NCI-H2081 treated with DMSO at 0.1 percent for 48 hours (cell line): Measurements from ENCODE around the gene SLC35D3.
"Not testable (repeated sequence)": the region's sequence is repeated elsewhere in the genome, so short reads cannot be mapped to it uniquely, and the experiment has no call there.

Experiments
- DNase-seq: peaks from one replicate; lab custom pipeline; 2025; lab: John Stamatoyannopoulos, UW

SLC35D3 gene

DNA sequence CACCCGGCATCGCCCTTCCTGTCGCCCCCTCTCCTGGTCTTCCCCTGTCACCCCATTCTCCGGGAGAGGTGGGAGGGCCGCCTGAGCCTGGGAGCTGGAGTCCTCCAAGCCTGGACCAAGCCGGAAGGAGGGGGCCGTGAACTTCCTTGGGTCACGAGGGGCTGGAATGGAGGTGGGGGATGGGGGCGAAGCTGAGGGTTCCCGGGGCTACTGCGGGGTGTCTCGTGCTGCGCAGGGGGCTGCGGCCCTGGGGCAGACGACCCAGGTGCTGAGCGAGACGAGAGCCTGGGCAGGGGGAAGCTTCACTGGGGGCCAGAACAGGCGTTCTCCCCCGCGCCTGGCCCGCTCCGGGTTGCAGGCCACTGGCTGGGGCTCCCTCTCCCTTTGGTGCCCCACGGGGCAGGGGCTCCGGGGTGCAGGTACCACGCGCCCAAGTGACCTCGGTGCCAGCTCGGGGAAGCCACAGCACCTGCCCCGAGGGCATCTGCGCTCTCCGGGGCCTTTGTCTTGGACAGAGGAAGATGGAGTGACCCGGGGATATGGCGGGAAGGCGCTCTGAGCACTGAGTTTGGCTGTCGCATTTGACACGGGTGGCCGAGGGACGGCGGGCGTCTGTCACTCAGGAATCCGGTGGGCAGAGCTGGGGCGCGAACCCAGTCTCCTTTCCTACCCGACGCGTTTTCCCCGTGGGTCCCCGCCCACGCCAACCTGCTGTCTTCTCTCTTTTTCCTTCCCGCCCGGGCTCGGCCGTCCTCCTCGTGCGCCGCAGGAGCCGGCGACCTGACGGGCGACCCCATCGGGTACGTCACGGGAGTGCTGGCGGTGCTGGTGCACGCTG lies 1.2 kb downstream of the SLC35D3 start:
- DNase-seq: no peak

DNA sequence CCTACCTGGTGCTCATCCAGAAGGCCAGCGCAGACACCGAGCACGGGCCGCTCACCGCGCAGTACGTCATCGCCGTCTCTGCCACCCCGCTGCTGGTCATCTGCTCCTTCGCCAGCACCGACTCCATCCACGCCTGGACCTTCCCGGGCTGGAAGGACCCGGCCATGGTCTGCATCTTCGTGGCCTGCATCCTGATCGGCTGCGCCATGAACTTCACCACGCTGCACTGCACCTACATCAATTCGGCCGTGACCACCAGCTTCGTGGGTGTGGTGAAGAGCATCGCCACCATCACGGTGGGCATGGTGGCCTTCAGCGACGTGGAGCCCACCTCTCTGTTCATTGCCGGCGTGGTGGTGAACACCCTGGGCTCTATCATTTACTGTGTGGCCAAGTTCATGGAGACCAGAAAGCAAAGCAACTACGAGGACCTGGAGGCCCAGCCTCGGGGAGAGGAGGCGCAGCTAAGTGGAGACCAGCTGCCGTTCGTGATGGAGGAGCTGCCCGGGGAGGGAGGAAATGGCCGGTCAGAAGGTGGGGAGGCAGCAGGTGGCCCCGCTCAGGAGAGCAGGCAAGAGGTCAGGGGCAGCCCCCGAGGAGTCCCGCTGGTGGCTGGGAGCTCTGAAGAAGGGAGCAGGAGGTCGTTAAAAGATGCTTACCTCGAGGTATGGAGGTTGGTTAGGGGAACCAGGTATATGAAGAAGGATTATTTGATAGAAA lies 2.0 kb downstream of the SLC35D3 start:
- DNase-seq: no peak

DNA sequence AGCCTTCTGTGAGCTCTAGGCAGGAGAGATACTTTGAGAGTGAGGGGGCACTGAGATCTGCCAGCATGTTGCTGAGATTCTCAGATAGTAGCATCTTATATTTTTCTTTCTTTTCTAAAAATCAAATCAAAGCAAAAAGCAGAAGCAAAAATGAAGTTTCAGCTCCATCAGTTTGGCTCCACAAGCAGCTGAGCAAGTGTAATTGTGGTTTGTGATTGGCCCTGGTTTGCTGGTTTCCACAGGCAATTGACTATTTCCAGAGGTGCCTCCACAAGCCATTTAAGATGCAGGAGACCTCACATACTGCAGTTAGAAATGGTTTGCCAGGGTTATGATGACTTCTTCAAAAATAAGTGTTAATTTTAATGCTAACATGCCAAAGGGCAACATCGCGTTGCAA lies 4.3 kb downstream of the SLC35D3 start:
- DNase-seq: no peak

DNA sequence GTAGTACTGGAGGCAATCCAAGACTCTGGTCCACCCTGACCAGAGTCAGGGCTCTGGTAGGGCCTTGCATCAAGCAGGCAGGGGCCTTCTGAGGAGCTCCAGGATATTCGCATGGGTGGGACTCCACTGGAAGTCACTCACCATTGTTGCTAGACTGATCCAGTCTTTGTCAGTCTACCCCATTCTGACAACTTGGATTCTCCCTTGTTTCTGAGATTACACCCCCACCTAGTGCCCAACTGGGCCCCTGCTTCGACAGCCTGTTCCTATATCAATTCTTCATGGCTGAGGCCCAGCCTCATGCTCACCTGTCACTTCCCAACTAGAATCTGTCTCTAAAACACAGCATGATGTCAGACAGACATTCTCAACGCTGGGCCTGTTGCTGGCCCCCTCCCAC lies 5.2 kb downstream of the SLC35D3 start:
- no peak for DNase-seq

DNA sequence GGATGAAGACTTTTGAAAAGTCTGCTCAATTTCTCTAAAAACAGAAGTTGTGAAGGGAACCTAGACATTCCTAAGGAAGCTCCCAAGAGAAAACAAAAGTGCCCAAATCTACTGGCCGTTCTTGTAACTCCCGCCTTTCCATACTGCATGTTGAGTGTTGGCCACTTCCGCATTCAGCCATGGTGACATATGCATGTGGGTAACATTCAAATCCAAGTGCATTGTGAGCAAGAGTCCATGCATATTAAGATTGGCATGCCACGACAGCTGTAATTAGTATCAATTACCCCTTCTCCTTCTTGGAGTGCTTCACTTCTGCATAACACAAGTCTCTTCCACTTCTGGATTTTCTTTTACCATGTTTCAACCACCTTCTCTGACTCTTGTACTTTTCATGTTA lies 8.4 kb downstream of the SLC35D3 start:
- no peak for DNase-seq

DNA sequence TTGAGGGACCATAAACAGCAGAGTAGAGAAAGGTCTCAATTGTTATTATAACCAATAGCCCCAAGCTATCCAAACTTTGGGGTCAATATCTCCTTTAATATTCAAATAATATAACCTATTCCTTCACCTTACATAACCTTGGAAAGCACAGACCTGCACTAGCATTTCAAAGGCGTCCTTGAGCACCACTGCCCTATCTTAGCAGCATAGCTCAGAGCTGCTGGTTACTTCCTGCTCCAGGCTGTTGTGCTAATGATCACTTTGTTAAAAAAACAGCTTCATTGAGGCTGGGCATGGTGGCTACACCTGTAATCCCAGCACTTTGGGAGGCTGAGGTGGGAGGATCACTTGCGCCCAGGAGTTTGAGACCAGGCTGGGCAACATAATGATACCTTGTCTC lies 10.5 kb downstream of the SLC35D3 start:
- DNase-seq: no peak

DNA sequence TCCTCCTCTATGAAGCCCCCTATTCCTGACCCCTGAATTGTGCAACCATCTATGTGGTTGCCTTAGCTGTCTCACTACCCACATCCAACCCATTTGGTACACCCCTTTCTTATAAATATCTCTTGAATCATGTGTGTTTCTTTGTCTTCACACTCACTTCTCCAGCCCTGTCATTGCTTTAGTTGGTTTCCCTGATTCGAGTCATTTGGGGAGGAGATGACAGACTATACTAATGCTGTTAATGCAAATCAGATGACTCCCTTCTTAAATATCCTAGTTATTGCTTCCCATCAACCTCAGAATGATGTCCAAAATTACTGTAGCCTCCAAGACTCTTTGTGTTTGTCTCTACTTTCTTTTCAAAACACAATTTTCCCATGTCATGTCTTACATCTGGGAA lies 23.0 kb downstream of the SLC35D3 start:
- no peak for DNase-seq

DNA sequence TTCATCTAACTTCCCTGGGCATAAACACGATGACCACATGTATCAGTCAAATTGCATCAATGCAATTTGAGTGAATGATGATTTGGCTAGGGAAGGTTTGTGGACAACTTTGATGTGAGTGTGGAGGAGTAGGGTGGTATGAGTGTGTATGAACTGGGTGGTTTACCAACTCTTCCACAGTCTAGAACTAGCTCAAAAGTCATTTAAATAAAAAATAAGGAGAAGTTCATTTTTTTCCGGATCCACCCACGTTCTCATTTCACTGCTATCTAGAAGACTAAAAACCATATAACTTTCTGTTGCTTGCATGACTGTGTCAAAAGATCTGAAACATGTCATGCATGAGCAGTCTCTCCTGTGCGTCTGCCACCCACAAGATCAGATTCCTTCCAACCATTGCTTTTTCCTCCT lies 23.6 kb downstream of the SLC35D3 start:
- DNase-seq: no peak

DNA sequence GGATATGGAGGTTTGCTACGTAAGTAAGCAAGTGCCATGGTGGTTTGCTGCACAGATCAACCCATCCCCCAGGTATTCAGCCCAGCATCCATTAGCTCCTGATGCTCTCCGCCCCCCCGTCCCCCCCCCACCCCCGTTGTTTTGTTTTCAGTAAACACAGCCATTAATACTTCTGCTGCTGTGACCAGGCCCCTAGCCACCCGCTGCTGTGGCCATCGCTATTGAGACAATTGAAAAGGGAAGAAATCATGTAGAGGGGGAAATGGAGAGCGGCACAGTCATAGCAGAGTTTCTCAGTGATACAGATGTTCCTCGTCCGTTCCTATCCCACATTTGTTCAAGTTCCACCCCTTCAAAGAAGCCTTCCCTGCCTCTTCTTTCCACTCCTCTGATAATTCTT lies 24.9 kb downstream of the SLC35D3 start:
- DNase-seq: no peak

DNA sequence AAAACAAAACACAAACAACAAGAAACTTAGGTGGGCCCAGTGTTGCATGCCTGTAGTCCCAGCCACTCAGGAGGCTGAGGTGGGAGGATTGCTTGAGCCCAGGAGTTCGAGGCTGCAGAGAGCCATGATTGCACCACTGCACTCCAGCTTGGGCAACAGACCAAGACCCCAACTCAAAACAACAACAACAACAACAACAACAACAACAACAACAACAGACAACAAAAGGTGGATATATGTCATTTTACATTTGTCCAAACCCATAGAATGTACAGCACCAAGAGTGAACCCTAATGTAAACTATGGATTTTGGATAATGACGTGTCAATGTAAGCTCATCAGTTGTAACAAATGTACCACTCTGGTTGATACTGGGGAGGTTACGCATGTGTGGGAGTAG lies 27.9 kb downstream of the SLC35D3 start:
- DNase-seq: not testable (repeated sequence)

DNA sequence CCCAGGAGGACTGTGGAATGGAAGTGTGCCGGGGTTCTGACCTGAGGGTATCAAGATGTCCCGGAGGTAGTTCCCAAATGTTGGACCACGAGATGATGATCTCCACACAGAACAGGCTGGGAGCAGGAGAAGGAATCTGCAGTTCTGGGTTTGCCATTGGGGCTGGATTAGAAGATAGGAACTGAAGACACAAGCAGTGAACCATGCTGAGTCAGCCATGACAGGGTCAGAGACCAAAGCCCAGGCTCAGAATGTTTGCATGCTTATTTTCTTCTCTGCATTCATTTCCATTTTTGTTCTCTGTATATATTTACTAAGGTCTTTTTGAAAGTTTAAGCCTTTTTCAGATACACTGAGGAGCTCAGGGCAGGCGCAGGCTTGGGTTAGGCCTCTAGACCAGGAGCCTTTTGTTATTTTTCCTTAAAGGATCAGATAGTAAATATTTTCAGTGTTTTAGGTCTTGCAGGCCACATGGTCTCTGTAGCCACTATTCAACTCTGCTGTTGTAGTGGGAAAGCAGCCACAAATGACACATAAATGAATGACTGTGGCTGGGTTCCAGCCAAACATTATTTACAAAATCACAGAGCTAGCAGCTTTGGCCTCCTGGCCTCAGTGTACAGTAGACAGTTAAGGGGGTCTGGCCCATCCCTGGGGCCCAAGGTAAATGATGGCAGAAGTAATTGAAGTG lies 28.5 kb downstream of the SLC35D3 start:
- no peak for DNase-seq

DNA sequence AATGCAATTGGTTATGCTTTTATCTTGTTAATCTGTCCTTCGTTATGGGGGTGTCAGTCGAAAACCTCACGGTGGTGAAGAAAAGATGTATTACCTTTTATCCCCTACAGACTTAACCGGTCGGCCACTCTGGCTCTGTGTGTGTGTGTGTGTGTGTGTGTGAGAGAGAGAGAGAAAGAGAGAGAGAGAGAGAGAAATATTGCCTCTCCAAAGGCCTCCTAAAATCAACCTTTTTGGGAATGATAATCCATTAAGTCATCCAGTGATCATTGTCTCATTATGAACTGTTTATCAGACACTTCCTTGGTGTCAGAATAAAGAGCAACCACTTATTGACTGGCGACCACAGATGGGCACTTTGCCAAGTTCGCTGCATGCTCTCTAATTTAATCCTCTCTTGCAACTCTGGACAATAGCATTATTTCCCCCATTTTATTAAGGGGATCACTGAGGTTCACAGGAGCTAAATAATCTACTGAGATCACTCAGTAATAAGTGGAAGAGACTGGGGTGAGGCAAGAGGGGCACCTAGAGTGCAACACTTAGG lies 30.7 kb downstream of the SLC35D3 start:
- peak; percentile 27 for DNase-seq

DNA sequence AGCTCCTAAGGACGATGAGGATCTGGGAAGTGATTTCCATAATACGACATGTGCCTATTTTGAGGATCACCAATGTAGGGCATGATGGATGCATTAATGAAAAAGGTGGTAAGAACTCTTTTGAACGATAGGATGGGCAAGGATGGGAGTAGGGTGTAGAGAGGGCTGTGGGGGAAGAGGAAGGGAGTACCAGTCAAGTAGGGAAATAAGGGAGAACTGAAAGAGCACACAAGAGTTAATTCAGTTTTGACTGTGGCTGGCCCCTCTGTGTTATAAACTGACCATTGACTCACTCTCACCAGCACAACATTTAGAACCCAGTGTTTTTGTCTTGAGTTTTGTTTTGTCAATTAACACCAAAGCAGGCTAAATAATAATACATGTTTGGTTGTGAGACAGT lies 33.0 kb downstream of the SLC35D3 start:
- DNase-seq: no peak

DNA sequence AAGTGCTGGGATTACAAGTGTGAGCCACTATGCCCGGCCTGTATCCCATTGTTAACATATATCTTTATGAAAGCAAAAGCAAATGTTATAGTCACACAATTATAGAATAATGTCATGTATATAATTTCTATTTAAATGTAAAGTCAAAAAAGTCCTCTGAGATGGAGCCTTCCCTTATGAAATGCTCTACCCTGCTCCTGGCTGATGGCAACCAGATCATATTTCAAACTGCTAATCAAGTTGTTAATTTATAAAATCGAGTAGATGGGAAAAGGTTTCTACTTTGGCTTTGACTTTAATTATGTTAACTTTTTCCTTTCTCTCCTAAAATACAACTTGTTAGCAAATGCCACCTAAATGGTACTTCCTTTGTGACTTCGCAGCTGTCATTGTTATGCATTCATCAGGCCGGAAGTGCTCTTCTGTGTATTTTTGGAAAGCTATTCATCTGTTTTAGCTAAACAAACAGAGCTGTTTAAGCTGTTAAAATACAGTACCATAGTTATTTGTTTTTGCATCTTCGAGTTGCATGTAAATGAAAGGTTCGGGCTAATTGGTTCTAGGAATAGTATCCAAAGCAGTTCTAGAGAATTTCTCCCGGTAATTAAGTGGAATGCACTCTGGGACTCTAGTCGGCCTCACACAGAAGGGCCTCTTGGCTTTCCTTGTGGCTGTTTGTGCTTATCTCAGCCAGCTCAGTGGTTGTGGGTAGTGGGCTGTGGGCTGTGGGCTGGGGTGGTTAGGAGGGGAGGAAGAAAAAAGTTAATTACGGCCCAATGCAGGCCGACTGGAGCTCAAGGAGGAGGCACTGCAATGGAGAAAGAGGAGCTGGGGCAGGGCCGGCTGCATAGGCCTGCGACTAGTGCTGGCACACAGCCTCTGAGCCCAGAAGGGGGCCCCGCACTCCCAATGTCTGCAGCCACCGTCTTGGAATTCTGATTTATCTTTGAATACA lies 34.8 kb downstream of the SLC35D3 start:
- DNase-seq: peak; percentile 89

DNA sequence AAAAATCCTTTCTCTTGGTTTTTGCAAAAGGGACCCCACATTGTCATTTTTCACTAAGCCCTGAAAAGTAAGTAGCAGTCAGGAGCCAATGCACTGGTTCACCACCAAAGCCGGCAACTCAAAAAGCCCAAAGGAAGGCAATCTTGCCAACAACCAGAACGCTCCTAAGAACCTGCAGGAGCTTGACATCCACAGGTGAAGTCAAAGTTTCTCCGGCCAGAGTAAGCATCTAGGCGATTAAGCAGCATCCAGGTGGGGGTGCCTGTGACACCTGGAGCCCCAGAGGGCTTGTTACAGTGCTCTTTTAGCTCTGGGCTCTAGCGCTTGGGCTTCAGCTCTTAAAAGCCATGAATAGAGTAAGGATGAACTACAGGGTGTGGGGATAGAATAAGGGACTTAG lies 36.1 kb downstream of the SLC35D3 start:
- no peak for DNase-seq

DNA sequence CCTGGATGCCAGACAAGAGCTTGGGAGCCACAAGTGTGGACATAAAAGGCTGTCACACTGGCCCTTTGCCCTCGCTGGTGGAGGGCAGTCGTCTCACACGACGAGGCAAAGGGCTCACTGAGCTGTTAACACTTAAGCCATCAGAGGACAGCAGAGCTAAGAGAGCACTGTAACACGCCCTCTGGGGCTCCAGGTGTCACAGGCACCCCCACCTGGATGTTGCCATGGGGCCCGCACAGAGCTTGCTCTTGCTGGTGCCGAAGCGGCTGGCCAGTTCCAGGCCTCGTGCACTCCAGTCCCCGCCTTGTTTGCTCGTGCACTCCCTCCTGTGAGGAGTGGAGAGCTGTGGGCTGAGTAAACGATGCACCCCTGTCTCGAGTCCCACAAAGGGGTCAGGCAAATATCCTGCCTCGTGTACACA lies 37.4 kb downstream of the SLC35D3 start:
- peak; percentile 44 for DNase-seq

DNA sequence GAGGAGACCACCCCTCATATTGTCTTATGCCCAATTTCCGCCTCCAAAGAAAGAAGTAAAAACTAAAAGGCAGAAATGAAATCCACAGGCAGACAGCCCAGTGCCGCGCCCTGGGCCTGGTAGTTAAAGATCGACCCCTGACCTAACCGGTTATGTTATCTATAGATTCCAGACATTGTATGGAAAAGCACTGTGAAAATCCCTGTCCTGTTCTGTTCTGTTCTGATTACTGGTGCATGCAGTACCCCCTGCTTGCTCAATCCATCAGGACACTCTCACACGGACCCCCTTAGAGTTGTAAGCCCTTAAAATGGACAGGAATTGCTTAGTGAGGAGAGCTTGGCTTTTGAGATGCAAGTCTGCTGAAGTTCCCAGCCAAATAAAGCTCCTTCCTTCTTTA lies 37.8 kb downstream of the SLC35D3 start:
- not testable (repeated sequence) for DNase-seq

DNA sequence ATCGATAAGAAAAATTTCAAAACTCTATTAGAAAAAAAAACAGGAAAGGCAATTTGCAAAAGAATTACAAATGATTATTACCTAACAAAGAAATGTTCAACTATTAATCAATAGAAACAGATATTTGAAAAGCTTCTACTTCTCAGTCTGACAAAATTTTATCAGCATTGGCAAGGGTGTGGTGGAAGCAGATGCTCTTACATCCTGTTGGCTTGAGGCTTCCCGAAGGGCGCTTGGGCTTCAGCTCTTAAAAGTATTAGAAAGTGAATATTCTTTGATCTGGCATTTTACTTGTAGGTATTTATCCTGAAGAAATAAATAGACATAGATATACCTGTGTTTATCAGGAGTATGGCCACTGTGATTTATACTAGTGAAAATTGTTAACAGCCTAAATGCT lies 38.7 kb downstream of the SLC35D3 start:
- DNase-seq: no peak

DNA sequence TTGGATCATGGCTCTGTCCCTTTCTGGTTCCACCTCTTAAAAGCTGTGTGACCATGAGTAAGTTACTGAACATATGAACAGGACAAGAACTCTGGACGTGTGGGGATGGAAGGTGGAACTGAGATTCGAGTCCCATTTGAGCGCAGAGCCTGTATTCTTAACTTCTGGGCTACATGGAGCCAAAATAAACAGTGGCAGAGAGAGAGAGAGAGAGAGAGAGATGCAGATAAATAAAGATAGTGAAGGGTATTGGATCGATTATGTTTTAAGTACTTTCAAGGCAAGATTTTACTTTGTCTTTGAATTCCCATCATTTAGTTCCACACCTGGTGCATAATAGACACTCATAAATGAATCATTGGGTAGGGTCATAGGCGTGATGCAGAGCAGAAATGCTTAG lies 39.7 kb downstream of the SLC35D3 start:
- no peak for DNase-seq

DNA sequence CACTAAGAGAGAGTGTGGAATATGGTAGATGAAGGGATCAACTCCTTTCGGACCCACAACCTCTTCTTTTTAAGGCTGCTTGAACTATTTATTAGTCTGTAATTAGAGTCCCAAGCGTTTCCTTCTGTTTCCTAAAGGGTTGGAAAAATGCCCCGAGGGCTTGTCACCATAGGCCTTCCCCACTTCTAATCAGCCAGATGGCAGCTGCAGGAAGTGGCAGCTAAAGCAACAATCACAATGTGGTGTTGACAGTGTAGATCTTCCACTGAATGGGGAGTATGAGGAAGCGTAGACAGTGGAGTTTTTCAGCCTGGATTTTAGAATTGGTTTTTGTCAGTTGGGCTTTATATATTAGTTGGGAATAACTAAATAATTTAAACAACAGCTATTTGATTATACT lies 40.6 kb downstream of the SLC35D3 start:
- DNase-seq: peak; percentile 90

DNA sequence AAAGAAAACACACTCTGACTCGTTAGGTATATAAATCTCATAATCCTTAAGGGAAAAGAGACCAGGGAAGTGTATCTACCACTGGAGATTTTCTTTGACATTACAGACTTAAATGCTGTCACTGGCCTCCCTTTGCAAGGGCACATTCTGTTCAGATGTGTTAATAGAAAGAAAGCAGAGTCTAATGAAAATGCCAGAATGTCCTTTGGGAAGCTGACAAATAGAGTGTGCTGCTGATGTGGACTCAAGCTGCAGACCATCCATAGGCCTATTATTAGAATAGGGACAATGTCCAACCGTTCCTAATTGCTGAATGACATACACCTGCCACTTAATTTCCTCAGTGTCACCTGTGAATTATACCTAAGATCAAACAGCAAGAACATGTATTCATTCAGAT lies 41.2 kb downstream of the SLC35D3 start:
- DNase-seq: no peak

DNA sequence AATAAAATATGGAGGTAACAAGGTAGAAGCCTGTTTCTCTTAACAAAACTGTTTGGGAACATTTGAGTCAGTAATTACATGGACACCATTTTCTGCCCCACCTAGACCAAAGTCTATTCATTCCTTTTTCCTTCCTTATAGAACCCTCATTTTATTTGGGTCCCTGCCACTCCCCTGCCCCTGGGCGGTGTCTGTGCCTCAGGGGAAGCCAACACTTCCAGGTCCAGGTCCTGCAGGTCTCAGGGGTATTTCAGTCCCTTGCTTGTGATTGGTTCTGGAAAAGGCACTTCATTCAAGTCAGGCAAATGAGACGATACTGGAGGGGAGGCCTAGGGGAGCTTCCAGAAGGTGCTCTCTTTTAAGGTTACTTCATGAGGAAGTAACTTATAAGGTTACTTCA lies 42.3 kb downstream of the SLC35D3 start:
- no peak for DNase-seq
